Measurements from ENCODE around the gene EFNA2. TPM values are rescaled to one million over a fixed set of nuclear protein-coding genes. Genes with fewer than 3 reads are reported as not detected.

EFNA2 gene
- total and polyA plus RNA-seq, 2 of the 4 experiments (the other 2 are of a cell fraction) = not detected

GRCh38 chr19:1269478-1270212 lies 16.0 kb upstream of the EFNA2 start:
- peak overlapping the region; percentile 80 for H3K9ac ChIP-seq (ENCODE audit: low read depth, low read length)
- H3K4ac ChIP-seq (ENCODE audit: low read depth, low read length) = peak overlapping the region; percentile 99
- CTCF ChIA-PET = interaction anchor here (1.5 to 1.7 kb wide), 2 partner anchors 10 to 25 kb away, joined by 8 to 15 read pairs; no protein-coding TSS in a partner anchor
- peaks cover 6% of the 10 kb centered on the region for H3K9me1 ChIP-seq (ENCODE audit: insufficient read depth, low read length)
- H3K4me2 ChIP-seq (ENCODE audit: low read depth, low read length) = peak overlapping the region; percentile 86
- peaks cover 39% of the 10 kb centered on the region for H3K36me3 ChIP-seq (ENCODE audit: control insufficient read depth, insufficient read depth, low read length)
- peaks cover 65% of the 10 kb centered on the region for H4K20me1 ChIP-seq (ENCODE audit: insufficient read depth, low read length)
- peak overlapping the region; percentile 94 for H2AK9ac ChIP-seq (replicated peaks; ENCODE audit: low read depth, low read length, poor library complexity)
- 1% methylated on average over 37 of the region's 64 CpGs; no CpG with 5 or more reads in 1 of the 2 experiments for WGBS, 2 experiments (ENCODE audit: extremely low coverage in 2 of 2, insufficient read length in 1 of 2)
- H2BK5ac ChIP-seq (ENCODE audit: low read depth, low read length, poor library complexity, severe bottlenecking) = peak overlapping the region; percentile 89
- ATAC-seq (ENCODE audit: low read depth) (peak; percentile 13), DNase-seq (peak; percentile 81)
- peak overlapping the region; percentile 68 for H3K4me3 ChIP-seq (ENCODE audit: insufficient read depth, low read depth, low read length)
- H3K4me1 ChIP-seq (ENCODE audit: control insufficient read depth, insufficient read depth, low read length) = peaks cover 43% of the 10 kb centered on the region
- peaks cover 15 to 67% of the 10 kb centered on the region in 2 experiments; a peak in 3 of 4 replicates for H3K79me1 ChIP-seq (ENCODE audit: low read depth in 1 of 2, low read length in 2 of 2)
- in situ Hi-C loops (cut with MboI; ENCODE audit: low sequenced_read_pairs) (no loop called here), intact Hi-C loops (cut with micrococcal nuclease) (loop anchor here (1.0 kb wide), 1 partner anchor 20 kb away; no protein-coding TSS in a partner anchor), dilution Hi-C loops (cut with HindIII; ENCODE audit: low sequenced_read_pairs, unreplicated experiment) (no loop called here)
- H3K56ac ChIP-seq (ENCODE audit: extremely low read depth, insufficient read depth, low read length) = peak overlapping the region; percentile 92
- no peak overlapping the region for H2BK20ac ChIP-seq (ENCODE audit: low read depth, low read length)
- H3K27ac ChIP-seq (ENCODE audit: insufficient read depth, low read length) = peak overlapping the region; percentile 75
- H2BK120ac ChIP-seq (ENCODE audit: low read depth, low read length) = peak overlapping the region; percentile 32; the same call in 1 of the 2 replicates
- peak overlapping the region; percentile 97 for H2AK5ac ChIP-seq (ENCODE audit: low read depth, low read length)
- POLR2A ChIA-PET (ENCODE audit: unreplicated experiment) = interaction anchor here (0.6 to 1.4 kb wide), 12 partner anchors 13 to 1662 kb away, joined by 3 to 62 read pairs (median 6); partner anchors contain the start of genes ATP5F1D and WDR18
- peak overlapping the region; percentile 80 for H2AFZ ChIP-seq (replicated peaks; ENCODE audit: low read length, poor library complexity)
- H3K18ac ChIP-seq (ENCODE audit: low read depth, low read length) = peak overlapping the region; percentile 75
- BruUV-seq (replicated peaks) = no TSS peak
- peak overlapping the region; percentile 50 for H4K5ac ChIP-seq (ENCODE audit: low read depth, low read length)
- H3K14ac ChIP-seq (replicated peaks; ENCODE audit: low read depth, low read length) = peak overlapping the region; percentile 99
- peak overlapping the region; percentile 86 for H3K23ac ChIP-seq (ENCODE audit: low read depth, low read length)
- H4K8ac ChIP-seq (ENCODE audit: low read depth in 2 of 2, low read length in 2 of 2) = peak overlapping the region; percentile 52 to 97
- peak overlapping the region; percentile 5; the same call in 1 of the 3 replicates for H2BK15ac ChIP-seq (ENCODE audit: low read depth, low read length)
- no peaks in the 10 kb centered on the region for H3K27me3 ChIP-seq (ENCODE audit: control insufficient read depth, insufficient read depth, low read length)
- H3K9me3 ChIP-seq (ENCODE audit: control insufficient read depth, insufficient read depth, low read length) = no peaks in the 10 kb centered on the region
- H4K91ac ChIP-seq (ENCODE audit: insufficient read depth, low read depth, low read length) = peak overlapping the region; percentile 98
- TF ChIP-seq CHD1 (IDR thresholded peaks at IDR 0.05; ENCODE audit: low read depth, low read length) = peak; percentile 88; the same call in 1 of the 2 replicates
- TF ChIP-seq POLR2A (IDR thresholded peaks at IDR 0.05; ENCODE audit: low read depth, low read length) = peak; percentile 98
- TF ChIP-seq, protein P1, sequence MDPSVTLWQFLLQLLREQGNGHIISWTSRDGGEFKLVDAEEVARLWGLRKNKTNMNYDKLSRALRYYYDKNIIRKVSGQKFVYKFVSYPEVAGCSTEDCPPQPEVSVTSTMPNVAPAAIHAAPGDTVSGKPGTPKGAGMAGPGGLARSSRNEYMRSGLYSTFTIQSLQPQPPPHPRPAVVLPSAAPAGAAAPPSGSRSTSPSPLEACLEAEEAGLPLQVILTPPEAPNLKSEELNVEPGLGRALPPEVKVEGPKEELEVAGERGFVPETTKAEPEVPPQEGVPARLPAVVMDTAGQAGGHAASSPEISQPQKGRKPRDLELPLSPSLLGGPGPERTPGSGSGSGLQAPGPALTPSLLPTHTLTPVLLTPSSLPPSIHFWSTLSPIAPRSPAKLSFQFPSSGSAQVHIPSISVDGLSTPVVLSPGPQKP (IDR thresholded peaks at IDR 0.05; ENCODE audit: borderline replicate concordance, low read depth, low read length) = no peak
- no peak for TF ChIP-seq RAD21 (IDR thresholded peaks at IDR 0.05; ENCODE audit: low read length)
- peak; percentile 92 for TF ChIP-seq USF2 (IDR thresholded peaks at IDR 0.05; ENCODE audit: low read depth, low read length)
- TF ChIP-seq MXI1 (IDR thresholded peaks at IDR 0.05; ENCODE audit: borderline replicate concordance, low read depth, low read length) = peak; percentile 95; the same call in 1 of the 2 replicates
- no peak for TF ChIP-seq RCOR1 (IDR thresholded peaks at IDR 0.05; ENCODE audit: insufficient replicate concordance, low read length)
- TF ChIP-seq, protein P2, sequence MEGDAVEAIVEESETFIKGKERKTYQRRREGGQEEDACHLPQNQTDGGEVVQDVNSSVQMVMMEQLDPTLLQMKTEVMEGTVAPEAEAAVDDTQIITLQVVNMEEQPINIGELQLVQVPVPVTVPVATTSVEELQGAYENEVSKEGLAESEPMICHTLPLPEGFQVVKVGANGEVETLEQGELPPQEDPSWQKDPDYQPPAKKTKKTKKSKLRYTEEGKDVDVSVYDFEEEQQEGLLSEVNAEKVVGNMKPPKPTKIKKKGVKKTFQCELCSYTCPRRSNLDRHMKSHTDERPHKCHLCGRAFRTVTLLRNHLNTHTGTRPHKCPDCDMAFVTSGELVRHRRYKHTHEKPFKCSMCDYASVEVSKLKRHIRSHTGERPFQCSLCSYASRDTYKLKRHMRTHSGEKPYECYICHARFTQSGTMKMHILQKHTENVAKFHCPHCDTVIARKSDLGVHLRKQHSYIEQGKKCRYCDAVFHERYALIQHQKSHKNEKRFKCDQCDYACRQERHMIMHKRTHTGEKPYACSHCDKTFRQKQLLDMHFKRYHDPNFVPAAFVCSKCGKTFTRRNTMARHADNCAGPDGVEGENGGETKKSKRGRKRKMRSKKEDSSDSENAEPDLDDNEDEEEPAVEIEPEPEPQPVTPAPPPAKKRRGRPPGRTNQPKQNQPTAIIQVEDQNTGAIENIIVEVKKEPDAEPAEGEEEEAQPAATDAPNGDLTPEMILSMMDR (conservative IDR thresholded peaks at IDR 0.05; ENCODE audit: low read depth, low read length) = no peak
- no peak for TF ChIP-seq BHLHE40 (IDR thresholded peaks at IDR 0.05; ENCODE audit: low read depth, low read length)
- peak; percentile 61; the same call in 1 of the 2 replicates for TF ChIP-seq MAFK (IDR thresholded peaks at IDR 0.05; ENCODE audit: low read depth, low read length)
- TF ChIP-seq SMC3 (IDR thresholded peaks at IDR 0.05; ENCODE audit: low read depth, low read length) = 0 out of 2 replicates have a peak, but pooled peaks have one; percentile 3
- TF ChIP-seq NFE2L2 (IDR thresholded peaks at IDR 0.05; ENCODE audit: low read depth, low read length) = no peak
- TF ChIP-seq RFX5 (IDR thresholded peaks at IDR 0.05; ENCODE audit: low read depth, low read length) = no peak

Measured in IMR-90 (cell line).